ENCODE results near the gene DBP. TPM values are rescaled to one million over a fixed set of nuclear protein-coding genes. Genes with fewer than 3 reads are reported as not detected.

Gene DBP
- total RNA-seq, 1 experiment from 2014 or later, result 14.2 TPM

- Histone ChIP-seq H3K27me3 (replicated peaks; ENCODE audit: insufficient read depth, low read depth, low read length, poor library complexity) (no peaks in the 10 kb centered on the region), H3K27ac (ENCODE audit: low read depth, low read length, poor library complexity, severe bottlenecking) (no peak within 1 kb of the TSS), H3K36me3 (ENCODE audit: insufficient read depth, low read length, poor library complexity, severe bottlenecking) (no peaks in the 10 kb centered on the region), H3K4me3 (ENCODE audit: low read depth, low read length, poor library complexity, severe bottlenecking) (no peak within 1 kb of the TSS), H3K9me3 (ENCODE audit: low read depth, low read length, poor library complexity, severe bottlenecking) (no peaks in the 10 kb centered on the region), H3K4me1 (ENCODE audit: insufficient read depth, low read length, poor library complexity, severe bottlenecking) (peaks cover 4% of the 10 kb centered on the region)
- ChIA-PET POLR2A (ENCODE audit: low non-redundant PET) (no interaction called here), CTCF (interaction anchor here (0.5 kb wide), 1 partner anchor 167 kb away, joined by 5 read pairs; no protein-coding TSS in a partner anchor)
- DNase-seq (ENCODE audit: low spot score), result no peak
- intact Hi-C loops (cut with micrococcal nuclease; ENCODE audit: unreplicated experiment), result no loop called here
- no TSS peak for BruUV-seq (replicated peaks)
- TF ChIP-seq EZH2 (IDR thresholded peaks at IDR 0.05; ENCODE audit: borderline replicate concordance, low read depth, low read length, poor library complexity, severe bottlenecking), result no peak
- no peak for TF ChIP-seq CTCF (conservative IDR thresholded peaks at IDR 0.05; ENCODE audit: low read depth, low read length)
These were observed 35.8 kb upstream of the DBP start, which contains the start of gene NTN5 for GRCh38 chr19:48672994-48673393. Gene NTN5, minus strand, starts transcription at chr19:48673017. Its CDS starts 2,031 bp downstream, at chr19:48670986.

- Histone ChIP-seq H3K4me1 (ENCODE audit: insufficient read depth, low read length, poor library complexity, severe bottlenecking) (peaks cover 4% of the 10 kb centered on the region), H3K4me3 (ENCODE audit: low read depth, low read length, poor library complexity, severe bottlenecking) (no peak overlapping the region), H3K9me3 (ENCODE audit: low read depth, low read length, poor library complexity, severe bottlenecking) (no peaks in the 10 kb centered on the region), H3K27me3 (replicated peaks; ENCODE audit: insufficient read depth, low read depth, low read length, poor library complexity) (no peaks in the 10 kb centered on the region), H3K27ac (ENCODE audit: low read depth, low read length, poor library complexity, severe bottlenecking) (no peak overlapping the region), H3K36me3 (ENCODE audit: insufficient read depth, low read length, poor library complexity, severe bottlenecking) (no peaks in the 10 kb centered on the region)
- ChIA-PET POLR2A (ENCODE audit: low non-redundant PET) (no interaction called here), CTCF (no interaction called here)
- BruUV-seq (replicated peaks), result no TSS peak
- intact Hi-C loops (cut with micrococcal nuclease; ENCODE audit: unreplicated experiment), result no loop called here
- DNase-seq (ENCODE audit: low spot score), result no peak
- TF ChIP-seq EZH2 (IDR thresholded peaks at IDR 0.05; ENCODE audit: borderline replicate concordance, low read depth, low read length, poor library complexity, severe bottlenecking), result no peak
- TF ChIP-seq CTCF (conservative IDR thresholded peaks at IDR 0.05; ENCODE audit: low read depth, low read length), result no peak
These were observed 34.3 kb upstream of the DBP start for GRCh38 chr19:48671446-48671995.

- DNase-seq (ENCODE audit: low spot score), result no peak
- ChIA-PET POLR2A (ENCODE audit: low non-redundant PET) (no interaction called here), CTCF (no interaction called here)
- H3K9me3 ChIP-seq (ENCODE audit: low read depth, low read length, poor library complexity, severe bottlenecking), result no peaks in the 10 kb centered on the region
- TF ChIP-seq EZH2 (IDR thresholded peaks at IDR 0.05; ENCODE audit: borderline replicate concordance, low read depth, low read length, poor library complexity, severe bottlenecking) (no peak), CTCF (conservative IDR thresholded peaks at IDR 0.05; ENCODE audit: low read depth, low read length) (no peak)
- intact Hi-C loops (cut with micrococcal nuclease; ENCODE audit: unreplicated experiment), result no loop called here
- no peak overlapping the region for H3K27ac ChIP-seq (ENCODE audit: low read depth, low read length, poor library complexity, severe bottlenecking)
- no peaks in the 10 kb centered on the region for H3K27me3 ChIP-seq (replicated peaks; ENCODE audit: insufficient read depth, low read depth, low read length, poor library complexity)
- BruUV-seq (replicated peaks), result no TSS peak
- no peaks in the 10 kb centered on the region for H3K36me3 ChIP-seq (ENCODE audit: insufficient read depth, low read length, poor library complexity, severe bottlenecking)
- peaks cover 4% of the 10 kb centered on the region for H3K4me1 ChIP-seq (ENCODE audit: insufficient read depth, low read length, poor library complexity, severe bottlenecking)
- no peak overlapping the region for H3K4me3 ChIP-seq (ENCODE audit: low read depth, low read length, poor library complexity, severe bottlenecking)
These were observed 33.7 kb upstream of the DBP start for GRCh38 chr19:48670699-48671445.

All from A673 (cell line).